Measurements from ENCODE around the gene TBC1D4.

DNA sequence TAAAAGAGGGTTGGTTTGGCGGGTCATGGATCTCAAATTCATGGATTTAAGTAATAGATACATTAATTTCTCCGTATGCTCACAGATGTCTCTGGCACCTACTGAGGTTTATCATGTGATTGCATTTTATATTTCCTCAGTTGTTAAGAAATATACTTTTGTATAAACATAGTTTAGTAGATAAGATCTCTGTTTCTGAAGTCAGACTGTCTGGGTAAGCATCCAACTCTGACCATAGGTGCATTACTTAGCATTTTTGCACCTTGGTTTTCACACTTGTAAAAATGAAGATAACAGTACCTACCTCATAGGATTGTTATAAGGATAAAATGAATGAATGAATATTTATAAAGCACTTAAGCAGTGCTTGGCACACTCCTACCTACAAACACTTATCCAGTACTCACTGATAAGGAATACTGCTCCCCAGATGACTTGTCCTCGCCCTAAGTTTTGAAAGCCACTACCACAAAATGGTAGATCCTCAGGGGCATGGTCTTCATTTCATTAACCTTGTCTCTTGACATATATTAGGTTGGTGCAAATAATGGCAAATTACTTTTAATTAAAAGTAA, 29.2 kb upstream of the TBC1D4 start:
- TF ChIP-seq, protein P1, sequence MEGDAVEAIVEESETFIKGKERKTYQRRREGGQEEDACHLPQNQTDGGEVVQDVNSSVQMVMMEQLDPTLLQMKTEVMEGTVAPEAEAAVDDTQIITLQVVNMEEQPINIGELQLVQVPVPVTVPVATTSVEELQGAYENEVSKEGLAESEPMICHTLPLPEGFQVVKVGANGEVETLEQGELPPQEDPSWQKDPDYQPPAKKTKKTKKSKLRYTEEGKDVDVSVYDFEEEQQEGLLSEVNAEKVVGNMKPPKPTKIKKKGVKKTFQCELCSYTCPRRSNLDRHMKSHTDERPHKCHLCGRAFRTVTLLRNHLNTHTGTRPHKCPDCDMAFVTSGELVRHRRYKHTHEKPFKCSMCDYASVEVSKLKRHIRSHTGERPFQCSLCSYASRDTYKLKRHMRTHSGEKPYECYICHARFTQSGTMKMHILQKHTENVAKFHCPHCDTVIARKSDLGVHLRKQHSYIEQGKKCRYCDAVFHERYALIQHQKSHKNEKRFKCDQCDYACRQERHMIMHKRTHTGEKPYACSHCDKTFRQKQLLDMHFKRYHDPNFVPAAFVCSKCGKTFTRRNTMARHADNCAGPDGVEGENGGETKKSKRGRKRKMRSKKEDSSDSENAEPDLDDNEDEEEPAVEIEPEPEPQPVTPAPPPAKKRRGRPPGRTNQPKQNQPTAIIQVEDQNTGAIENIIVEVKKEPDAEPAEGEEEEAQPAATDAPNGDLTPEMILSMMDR (IDR thresholded peaks at IDR 0.05; ENCODE audit: insufficient read depth, low read depth, low read length): no peak
- TF ChIP-seq EZH2 (IDR thresholded peaks at IDR 0.05; ENCODE audit: insufficient read depth, low read length): no peak

Data from astrocyte (in vitro differentiated cells and primary cell).